Ishikawa (cell line): Measurements from ENCODE around the gene KLK2.

Experiments
- CEBPB ChIP-seq: IDR thresholded peaks from 2 replicates; pipeline ENCODE4 v1.6.1; 2012
- CREB1 ChIP-seq: IDR thresholded peaks from 2 replicates; pipeline ENCODE4 v1.6.1; 2012; ENCODE audit warnings: low read depth
- EGR1 ChIP-seq: IDR thresholded peaks from 2 replicates; pipeline ENCODE4 v1.6.1; 2012
- EP300 ChIP-seq: IDR thresholded peaks from 2 replicates; pipeline ENCODE4 v1.6.1; 2012; ENCODE audit warnings: borderline replicate concordance
- FOXM1 ChIP-seq: IDR thresholded peaks from 2 replicates; pipeline ENCODE4 v1.6.1; 2012; ENCODE audit warnings: low read depth, borderline replicate concordance
- MAX ChIP-seq: IDR thresholded peaks from 2 replicates; pipeline ENCODE4 v1.6.1; 2012
- NFIC ChIP-seq: IDR thresholded peaks from 2 replicates; pipeline ENCODE4 v1.6.1; 2012
- RAD21 ChIP-seq: IDR thresholded peaks from 2 replicates; pipeline ENCODE4 v1.6.1; 2012; ENCODE audit warnings: low read depth
- REST ChIP-seq: IDR thresholded peaks from 2 replicates; pipeline ENCODE4 v1.6.1; 2012; ENCODE audit warnings: low read depth, mild to moderate bottlenecking
- TAF1 ChIP-seq: IDR thresholded peaks from 2 replicates; pipeline ENCODE4 v1.6.1; 2012; ENCODE audit warnings: low read depth, mild to moderate bottlenecking
- TCF12 ChIP-seq: IDR thresholded peaks from 2 replicates; pipeline ENCODE4 v1.6.1; 2012; ENCODE audit warnings: low read depth
- TEAD4 ChIP-seq: IDR thresholded peaks from 2 replicates; pipeline ENCODE4 v1.6.1; 2012
- USF1 ChIP-seq: IDR thresholded peaks from 2 replicates; pipeline ENCODE4 v1.6.1; 2012
- YY1 ChIP-seq: IDR thresholded peaks from 2 replicates; pipeline ENCODE4 v1.6.1; 2012; ENCODE audit warnings: low read depth
- ZBTB7A ChIP-seq: IDR thresholded peaks from 2 replicates; pipeline ENCODE4 v1.6.1; 2012; ENCODE audit warnings: low read depth

The KLK2 gene

GRCh38 chr19:50880241-50880640 lies 7.0 kb downstream of the KLK2 start:
- TF ChIP-seq CREB1 (no peak), USF1 (no peak), NFIC (no peak), EP300 (no peak)

GRCh38 chr19:50882188-50882587 lies 8.9 kb downstream of the KLK2 start:
- TF ChIP-seq RAD21 (no peak), EP300 (no peak), TAF1 (no peak), USF1 (no peak), TCF12 (no peak), EGR1 (no peak), CREB1 (no peak), ZBTB7A (no peak), TEAD4 (no peak), NFIC (no peak)

GRCh38 chr19:50889638-50890037 lies 16.4 kb downstream of the KLK2 start:
- no peak for TF ChIP-seq MAX

GRCh38 chr19:50890422-50891252 lies 17.4 kb downstream of the KLK2 start:
- TF ChIP-seq NFIC (no peak), EP300 (no peak), RAD21 (no peak)

GRCh38 chr19:50891253-50891625 lies 18.0 kb downstream of the KLK2 start:
- TF ChIP-seq TAF1 = no peak
- no peak for TF ChIP-seq YY1
- no peak for TF ChIP-seq CEBPB
- no peak for TF ChIP-seq EP300
- no peak for TF ChIP-seq TEAD4
- TF ChIP-seq NFIC = no peak
- no peak for TF ChIP-seq MAX
- no peak for TF ChIP-seq RAD21
- no peak for TF ChIP-seq FOXM1
- TF ChIP-seq ZBTB7A = no peak
- no peak for TF ChIP-seq REST
- TF ChIP-seq USF1 = no peak
- TF ChIP-seq EGR1 = no peak
- TF ChIP-seq CREB1 = no peak
- no peak for TF ChIP-seq TCF12

- TF ChIP-seq TEAD4 = no peak
- no peak for TF ChIP-seq CREB1
- no peak for TF ChIP-seq FOXM1
- TF ChIP-seq EGR1 = no peak
Observed at GRCh38 chr19:50893047-50893736, 20.0 kb downstream of the KLK2 start.

GRCh38 chr19:50894478-50895356 lies 21.5 kb downstream of the KLK2 start:
- TF ChIP-seq USF1 (no peak), REST (no peak), TEAD4 (no peak), TCF12 (no peak), EGR1 (no peak), EP300 (no peak), MAX (no peak), ZBTB7A (no peak), FOXM1 (no peak), CREB1 (no peak), YY1 (no peak), TAF1 (no peak)
